Fibroblast of the aortic adventitia (primary cell): ENCODE measurements around the gene R3HCC1L. TPM values are rescaled to one million over a fixed set of nuclear protein-coding genes. Genes with fewer than 3 reads are reported as not detected.

Source experiments
- DNase-seq: peaks from one replicate; pipeline ENCODE4 v3.0.0-alpha.2; 2010; ENCODE audit warnings: low read depth
- H3K4me3 ChIP-seq: 2 replicates; pipeline ENCODE4 v1.5.1; 2011; ENCODE audit warnings: low read depth, mild to moderate bottlenecking, control low read depth, low read length, moderate library complexity
- total RNA-seq: library from RNA; depleted of rRNA; stranded (reverse); fragments of >200 nt; gene quantifications from 2 replicates; pipeline ENCODE4 v1.2.3, GENCODE V29; 2012; ENCODE audit warnings: low replicate concordance
- TF ChIP-seq, protein P1 (sequence below): IDR thresholded peaks from 2 replicates; pipeline ENCODE4 v1.5.1; 2011; ENCODE audit warnings: mild to moderate bottlenecking, low read length, control low read depth, inconsistent platforms; ENCODE audit not compliant: insufficient read depth

R3HCC1L gene
- total RNA-seq, 1 donor, result 10.8 TPM

DNA sequence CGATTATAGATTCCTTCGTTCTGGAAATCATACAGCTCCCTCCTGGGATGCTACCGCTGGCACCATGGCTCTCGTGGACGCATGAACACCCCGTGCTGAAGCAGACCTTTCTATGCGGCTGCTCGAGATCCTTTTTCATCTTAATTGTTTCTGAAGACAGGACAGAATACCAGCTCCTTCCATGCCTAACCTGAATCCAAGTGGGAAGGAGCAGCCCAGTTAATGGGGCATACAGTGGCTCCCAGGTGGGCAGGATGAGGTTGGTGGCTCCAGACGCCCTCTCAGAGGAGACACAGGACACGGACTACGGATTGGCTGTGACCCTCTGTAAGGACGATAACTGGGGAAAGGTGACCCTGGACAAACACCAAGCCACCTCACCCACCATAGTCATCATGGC lies 152.0 kb downstream of the R3HCC1L start:
- DNase-seq, result no peak
- H3K4me3 ChIP-seq, result no peak overlapping the region
- TF ChIP-seq, protein P1, sequence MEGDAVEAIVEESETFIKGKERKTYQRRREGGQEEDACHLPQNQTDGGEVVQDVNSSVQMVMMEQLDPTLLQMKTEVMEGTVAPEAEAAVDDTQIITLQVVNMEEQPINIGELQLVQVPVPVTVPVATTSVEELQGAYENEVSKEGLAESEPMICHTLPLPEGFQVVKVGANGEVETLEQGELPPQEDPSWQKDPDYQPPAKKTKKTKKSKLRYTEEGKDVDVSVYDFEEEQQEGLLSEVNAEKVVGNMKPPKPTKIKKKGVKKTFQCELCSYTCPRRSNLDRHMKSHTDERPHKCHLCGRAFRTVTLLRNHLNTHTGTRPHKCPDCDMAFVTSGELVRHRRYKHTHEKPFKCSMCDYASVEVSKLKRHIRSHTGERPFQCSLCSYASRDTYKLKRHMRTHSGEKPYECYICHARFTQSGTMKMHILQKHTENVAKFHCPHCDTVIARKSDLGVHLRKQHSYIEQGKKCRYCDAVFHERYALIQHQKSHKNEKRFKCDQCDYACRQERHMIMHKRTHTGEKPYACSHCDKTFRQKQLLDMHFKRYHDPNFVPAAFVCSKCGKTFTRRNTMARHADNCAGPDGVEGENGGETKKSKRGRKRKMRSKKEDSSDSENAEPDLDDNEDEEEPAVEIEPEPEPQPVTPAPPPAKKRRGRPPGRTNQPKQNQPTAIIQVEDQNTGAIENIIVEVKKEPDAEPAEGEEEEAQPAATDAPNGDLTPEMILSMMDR, result no peak

DNA sequence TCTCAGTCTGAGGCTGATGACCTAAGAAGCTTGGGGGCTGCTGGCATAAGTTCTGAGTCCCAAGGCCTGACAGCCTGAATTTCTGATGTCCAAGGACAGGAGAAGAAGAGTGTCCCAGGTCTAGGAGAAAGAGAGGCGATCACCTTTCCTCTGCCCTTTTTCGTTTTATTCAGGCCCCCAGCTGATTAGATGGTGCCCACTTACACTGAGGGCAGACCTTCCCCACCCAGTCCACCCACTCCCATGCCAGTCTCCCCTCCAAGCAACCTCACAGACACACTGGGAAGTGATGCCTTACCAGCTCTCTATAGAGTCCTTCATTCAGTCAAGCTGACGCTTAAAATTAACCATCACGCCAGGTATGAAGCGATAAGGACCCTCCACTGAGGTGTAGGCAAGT lies 152.9 kb downstream of the R3HCC1L start:
- DNase-seq, result no peak
- TF ChIP-seq, protein P1, result no peak
- H3K4me3 ChIP-seq, result no peak overlapping the region

- no peak overlapping the region for H3K4me3 ChIP-seq
- DNase-seq, result no peak
- TF ChIP-seq, protein P1, result no peak
These were observed 155.3 kb downstream of the R3HCC1L start for GRCh38 chr10:98289802-98290209.

DNA sequence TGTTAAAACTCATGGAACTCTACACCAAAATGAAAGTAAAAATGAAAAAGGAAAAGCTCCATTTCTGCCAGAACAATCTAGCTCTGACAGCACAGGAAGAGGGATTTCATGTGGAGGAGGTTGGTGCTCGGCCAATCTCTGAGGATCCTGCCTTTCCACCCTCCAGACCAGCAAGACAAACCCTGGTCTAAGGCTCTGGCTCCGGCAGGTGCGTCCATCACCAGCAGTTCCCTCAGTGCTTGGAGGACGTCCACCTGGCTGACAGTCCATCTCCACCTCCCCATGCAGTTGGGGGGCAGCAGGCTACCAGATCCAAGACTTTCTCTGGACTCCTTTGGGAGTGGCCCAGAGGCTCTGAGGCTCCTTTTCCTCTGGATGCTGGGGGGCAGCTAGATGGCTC lies 158.5 kb downstream of the R3HCC1L start:
- TF ChIP-seq, protein P1, result no peak
- no peak for DNase-seq
- no peak overlapping the region for H3K4me3 ChIP-seq

GRCh38 chr10:98293550-98294269 lies 159.3 kb downstream of the R3HCC1L start:
- TF ChIP-seq, protein P1, result no peak
- no peak for DNase-seq
- H3K4me3 ChIP-seq, result no peak overlapping the region

DNA sequence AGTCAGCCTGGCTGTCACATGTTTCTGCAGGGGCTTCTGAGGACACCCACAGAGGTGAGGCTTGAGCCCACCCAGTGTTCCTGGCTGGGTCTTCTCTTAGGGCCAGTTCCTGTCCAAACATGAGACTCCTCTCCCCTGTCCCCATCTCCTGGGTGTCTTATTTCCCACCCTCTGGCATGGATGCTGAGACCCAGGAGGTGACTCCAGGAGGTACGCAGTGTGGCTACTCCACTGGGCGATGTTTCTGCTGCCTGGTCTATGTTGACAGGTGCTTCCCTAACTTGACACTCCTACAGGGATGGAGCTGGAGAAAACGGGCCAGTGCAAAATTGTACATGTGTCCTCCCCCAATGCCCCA lies 159.8 kb downstream of the R3HCC1L start:
- no peak for DNase-seq
- no peak overlapping the region for H3K4me3 ChIP-seq
- TF ChIP-seq, protein P1, result no peak

Other genes starting within 250 kb of the R3HCC1L start
- gene CRTAC1, start 104.0 kb upstream of the R3HCC1L start, total RNA-seq, result not detected in 2 replicates
- gene LOXL4, start 133.5 kb downstream of the R3HCC1L start, total RNA-seq, result 14.3 and 62.5 TPM in 2 replicates